K562 treated with DMSO at 1 percent for 48 hours (cell line): ENCODE data around the gene HPGDS. TPM values are rescaled to one million over a fixed set of nuclear protein-coding genes. Genes with fewer than 3 reads are reported as not detected.

ENCODE experiments used
- total RNA-seq: library from RNA; unstranded; fragments of 300-600 nt; gene quantifications from 2 replicates; pipeline ENCODE4 v1.2.3, GENCODE V29; 2022; ENCODE audit warnings: low replicate concordance; ENCODE audit errors: extremely low read depth

The HPGDS gene
- total RNA-seq = not detected in 2 replicates

DNA sequence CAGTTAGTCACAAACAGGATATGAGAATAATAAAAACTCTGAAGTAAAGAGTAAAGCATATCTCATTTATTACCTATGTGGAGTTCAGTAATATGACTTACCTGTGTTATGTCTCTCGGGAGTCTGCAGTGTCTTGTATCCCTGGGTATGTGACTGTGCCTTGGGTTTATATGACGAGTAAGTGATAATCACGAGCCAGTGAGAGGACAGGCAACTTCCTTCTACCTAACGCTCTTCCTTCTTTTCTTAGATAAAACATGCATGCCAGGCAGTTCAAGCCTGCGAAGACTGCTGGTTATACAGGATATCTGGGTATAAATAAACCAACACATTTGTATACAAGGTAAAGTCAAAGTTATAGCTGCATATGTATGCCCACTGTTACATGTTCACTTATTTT is at the start of gene HPGDS:
HPGDS (minus strand) TSS at position 143 of the 400 bp plus-strand sequence. CDS start 8,207 bp downstream, outside the sequence.

Other genes with a start within 250 kb of the HPGDS start
- gene SMARCAD1, start 135.0 kb downstream of the HPGDS start, total RNA-seq = not detected in 2 replicates
- not detected in 2 replicates for gene PDLIM5, start 109.1 kb upstream of the HPGDS start, total RNA-seq